WTC11 (cell line): ENCODE measurements around the gene HS2ST1. TPM values are rescaled to one million over a fixed set of nuclear protein-coding genes. Genes with fewer than 3 reads are reported as not detected.

Experiments
- ATAC-seq: fragments of 200-7000 bp; cut with Tn5 transposase; 2 replicates; pipeline ENCODE4 v1.10.0; 2021; ENCODE audit warnings: mild to moderate bottlenecking, moderate library complexity
- CTCF ChIA-PET: fragments of 300-600 bp; sonication (Branson Sonifier 250); formaldehyde crosslinking; loops from one replicate; lab custom pipeline; 2021; ENCODE audit warnings: antibody characterized with exemption; lab: Charles Lee
- POLR2A ChIA-PET: fragments of 350-600 bp; sonication (Branson Sonifier 250); formaldehyde crosslinking; loops from one replicate; lab custom pipeline; 2021; ENCODE audit warnings: antibody characterized with exemption; lab: Charles Lee
- DNase-seq: peaks from one replicate; pipeline ENCODE4 v3.0.0; 2021; ENCODE audit warnings: low spot score
- H3K27ac Mint-ChIP-seq: 2 replicates; pipeline ENCODE4 v1.8.0; 2021; ENCODE audit warnings: mixed read lengths
- H3K27me3 Mint-ChIP-seq: 2 replicates; pipeline ENCODE4 v1.8.0; 2021; ENCODE audit warnings: low read depth, mild to moderate bottlenecking, moderate library complexity, mixed read lengths
- H3K36me3 Mint-ChIP-seq: 2 replicates; pipeline ENCODE4 v1.8.0; 2021; ENCODE audit warnings: mixed read lengths
- H3K4me1 Mint-ChIP-seq: 2 replicates; pipeline ENCODE4 v1.8.0; 2022; ENCODE audit warnings: mixed read lengths
- H3K4me3 Mint-ChIP-seq: 2 replicates; pipeline ENCODE4 v1.8.0; 2021; ENCODE audit warnings: mild to moderate bottlenecking, moderate library complexity, mixed read lengths
- H3K9me3 Mint-ChIP-seq: 2 replicates; pipeline ENCODE4 v1.8.0; 2021; ENCODE audit warnings: mixed read lengths
- ATF1 ChIP-seq: sonication (generic); formaldehyde crosslinking; IDR thresholded peaks from 2 replicates; pipeline ENCODE4 v1.8.1; 2023; ENCODE audit warnings: mild to moderate bottlenecking, moderate library complexity, missing genetic modification reagents
- ATF3 ChIP-seq: sonication (generic); formaldehyde crosslinking; conservative IDR thresholded peaks from 2 replicates; pipeline ENCODE4 v1.8.1; 2022; ENCODE audit warnings: mild to moderate bottlenecking, missing genetic modification reagents
- E2F5 ChIP-seq: sonication (generic); formaldehyde crosslinking; IDR thresholded peaks from 2 replicates; pipeline ENCODE4 v1.8.1; 2022; ENCODE audit warnings: mild to moderate bottlenecking, moderate library complexity, missing genetic modification reagents
- ERG ChIP-seq: fragments of 250-450 bp; sonication (Bioruptor Pico); IDR thresholded peaks from 2 replicates; pipeline ENCODE4 v1.8.0; 2021; ENCODE audit warnings: mild to moderate bottlenecking
- ETV6 ChIP-seq: sonication (generic); formaldehyde crosslinking; IDR thresholded peaks from 2 replicates; pipeline ENCODE4 v1.8.1; 2022; ENCODE audit warnings: mild to moderate bottlenecking, missing genetic modification reagents
- FOXK1 ChIP-seq: sonication (generic); formaldehyde crosslinking; IDR thresholded peaks from 2 replicates; pipeline ENCODE4 v1.8.0; 2022; ENCODE audit warnings: mild to moderate bottlenecking, moderate library complexity, missing genetic modification reagents
- GABPB1 ChIP-seq: sonication (generic); formaldehyde crosslinking; IDR thresholded peaks from 2 replicates; pipeline ENCODE4 v1.8.1; 2023; ENCODE audit warnings: mild to moderate bottlenecking, missing genetic modification reagents
- HMGXB4 ChIP-seq: sonication (generic); formaldehyde crosslinking; IDR thresholded peaks from 2 replicates; pipeline ENCODE4 v1.8.1; 2023; ENCODE audit warnings: mild to moderate bottlenecking, moderate library complexity, missing genetic modification reagents
- KAT7 ChIP-seq: sonication (generic); formaldehyde crosslinking; IDR thresholded peaks from 2 replicates; pipeline ENCODE4 v1.8.1; 2023; ENCODE audit warnings: missing genetic modification reagents, mild to moderate bottlenecking, borderline replicate concordance
- NR1H2 ChIP-seq: sonication (generic); formaldehyde crosslinking; IDR thresholded peaks from 2 replicates; pipeline ENCODE4 v1.9.0; 2021; ENCODE audit warnings: mild to moderate bottlenecking, moderate library complexity, missing genetic modification reagents
- OVOL2 ChIP-seq: fragments of 250-450 bp; sonication (Bioruptor Pico); IDR thresholded peaks from 2 replicates; pipeline ENCODE4 v1.9.0; 2021; ENCODE audit warnings: mild to moderate bottlenecking, borderline replicate concordance
- PREB ChIP-seq: sonication (generic); formaldehyde crosslinking; IDR thresholded peaks from 2 replicates; pipeline ENCODE4 v1.8.1; 2022; ENCODE audit warnings: mild to moderate bottlenecking, missing genetic modification reagents, moderate library complexity, borderline replicate concordance
- RELA ChIP-seq: sonication (generic); formaldehyde crosslinking; IDR thresholded peaks from 2 replicates; pipeline ENCODE4 v1.8.1; 2022; ENCODE audit warnings: missing genetic modification reagents, mild to moderate bottlenecking, borderline replicate concordance
- RORB ChIP-seq: fragments of 250-450 bp; sonication (Bioruptor Pico); IDR thresholded peaks from 2 replicates; pipeline ENCODE4 v1.9.0; 2021; ENCODE audit warnings: mild to moderate bottlenecking
- SMAD3 ChIP-seq: sonication (generic); formaldehyde crosslinking; IDR thresholded peaks from 2 replicates; pipeline ENCODE4 v1.8.0; 2022; ENCODE audit warnings: missing genetic modification reagents, mild to moderate bottlenecking, borderline replicate concordance
- SMAD4 ChIP-seq: sonication (generic); formaldehyde crosslinking; IDR thresholded peaks from 2 replicates; pipeline ENCODE4 v1.8.0; 2022; ENCODE audit warnings: mild to moderate bottlenecking, missing genetic modification reagents
- SP1 ChIP-seq: sonication (generic); formaldehyde crosslinking; conservative IDR thresholded peaks from 2 replicates; pipeline ENCODE4 v1.8.1; 2022; ENCODE audit warnings: missing genetic modification reagents
- TEAD4 ChIP-seq: sonication (generic); formaldehyde crosslinking; IDR thresholded peaks from 2 replicates; pipeline ENCODE4 v1.8.0; 2022; ENCODE audit warnings: mild to moderate bottlenecking, missing genetic modification reagents
- USF1 ChIP-seq: sonication (generic); formaldehyde crosslinking; IDR thresholded peaks from 2 replicates; pipeline ENCODE4 v1.8.0; 2022; ENCODE audit warnings: mild to moderate bottlenecking, missing genetic modification reagents
- ZBTB21 ChIP-seq: sonication (generic); formaldehyde crosslinking; IDR thresholded peaks from 2 replicates; pipeline ENCODE4 v1.8.1; 2023; ENCODE audit warnings: mild to moderate bottlenecking, missing genetic modification reagents, borderline replicate concordance
- ZNF121 ChIP-seq: sonication (generic); formaldehyde crosslinking; IDR thresholded peaks from 2 replicates; pipeline ENCODE4 v1.8.0; 2023; ENCODE audit warnings: missing genetic modification reagents
- ZNF232 ChIP-seq: sonication (generic); formaldehyde crosslinking; IDR thresholded peaks from 2 replicates; pipeline ENCODE4 v1.8.0; 2022; ENCODE audit warnings: mild to moderate bottlenecking, missing genetic modification reagents
- ZNF263 ChIP-seq: sonication (generic); formaldehyde crosslinking; IDR thresholded peaks from 2 replicates; pipeline ENCODE4 v1.8.1; 2022; ENCODE audit warnings: low read depth, mild to moderate bottlenecking, moderate library complexity, missing genetic modification reagents
- ZNF281 ChIP-seq: sonication (generic); formaldehyde crosslinking; IDR thresholded peaks from 2 replicates; pipeline ENCODE4 v1.8.0; 2023; ENCODE audit warnings: mild to moderate bottlenecking, missing genetic modification reagents
- ZNF317 ChIP-seq: sonication (generic); formaldehyde crosslinking; IDR thresholded peaks from 2 replicates; pipeline ENCODE4 v1.8.1; 2023; ENCODE audit warnings: low read depth, mild to moderate bottlenecking, moderate library complexity, missing genetic modification reagents, borderline replicate concordance
- ZNF416 ChIP-seq: fragments of 250-450 bp; sonication (Bioruptor Pico); IDR thresholded peaks from 2 replicates; pipeline ENCODE4 v1.9.0; 2021; ENCODE audit warnings: mild to moderate bottlenecking, inconsistent platforms
- ZNF671 ChIP-seq: fragments of 250-450 bp; sonication (Bioruptor Pico); IDR thresholded peaks from 2 replicates; pipeline ENCODE4 v1.8.0; 2021; ENCODE audit warnings: mild to moderate bottlenecking
- total RNA-seq: library from RNA; stranded (reverse); gene quantifications from 3 replicates; pipeline ENCODE4 v1.2.3, GENCODE V29; 2021

Gene HS2ST1
- total RNA-seq, 1 experiment from 2014 or later, result 24.7 TPM

- TF ChIP-seq SP1 (CRISPR knock-in tag), result peak; percentile 55
- TF ChIP-seq TEAD4 (CRISPR knock-in tag), result peak; percentile 37; the same call in 1 of the 2 replicates
- no peak for TF ChIP-seq ZNF671 (CRISPR knock-in tag)
- no peak for TF ChIP-seq ETV6
- no peak for TF ChIP-seq ZNF263 (CRISPR knock-in tag)
Measured at GRCh38 chr1:86913896-86914600, 387 bp upstream of the HS2ST1 start, which contains the start of gene SELENOF (continued).

GRCh38 chr1:86914998-86915736, 732 bp downstream of the HS2ST1 start:
- Mint-ChIP-seq H3K36me3 (peaks cover 12% of the 10 kb centered on the region), H3K9me3 (no peaks in the 10 kb centered on the region), H3K4me1 (peaks cover 32% of the 10 kb centered on the region), H3K27me3 (no peaks in the 10 kb centered on the region), H3K4me3 (no peak overlapping the region), H3K27ac (no peak overlapping the region)
- ATAC-seq (peak; percentile 18), DNase-seq (peak; percentile 60)
- ChIA-PET CTCF (interaction anchor here (0.6 to 2.3 kb wide), 7 partner anchors 18 to 210 kb away, joined by 3 to 10 read pairs (median 6); partner anchors contain the start of gene SH3GLB1), POLR2A (interaction anchor here (0.5 to 2.9 kb wide), 8 partner anchors 17 to 1175 kb away, joined by 3 to 30 read pairs (median 3); no protein-coding TSS in a partner anchor)
- TF ChIP-seq ZNF263 (CRISPR knock-in tag), result peak; percentile 92
- TF ChIP-seq HMGXB4 (CRISPR knock-in tag), result no peak
- TF ChIP-seq ZNF416 (CRISPR knock-in tag), result no peak
- TF ChIP-seq NR1H2 (CRISPR knock-in tag), result no peak
- TF ChIP-seq ZNF281 (CRISPR knock-in tag), result no peak
- TF ChIP-seq ERG (CRISPR knock-in tag), result no peak
- TF ChIP-seq ATF1 (CRISPR knock-in tag), result no peak
- 0 out of 2 replicates have a peak, but pooled peaks have one; percentile 62 for TF ChIP-seq KAT7
- no peak for TF ChIP-seq OVOL2
- TF ChIP-seq ATF3 (CRISPR knock-in tag), result no peak
- peak; percentile 14; the same call in 1 of the 2 replicates for TF ChIP-seq PREB (CRISPR knock-in tag)
- no peak for TF ChIP-seq ZNF317 (CRISPR knock-in tag)
- TF ChIP-seq ZNF121 (CRISPR knock-in tag), result no peak
- no peak for TF ChIP-seq ZNF232
- TF ChIP-seq RORB (CRISPR knock-in tag), result no peak
- TF ChIP-seq USF1 (CRISPR knock-in tag), result peak; percentile 37; the same call in 1 of the 2 replicates
- TF ChIP-seq ZBTB21 (CRISPR knock-in tag), result no peak
- TF ChIP-seq SMAD3 (CRISPR knock-in tag), result 0 out of 2 replicates have a peak, but pooled peaks have one; percentile 41
- TF ChIP-seq RELA (CRISPR knock-in tag), result no peak
- TF ChIP-seq SMAD4 (CRISPR knock-in tag), result no peak
- no peak for TF ChIP-seq FOXK1 (CRISPR knock-in tag)
- no peak for TF ChIP-seq GABPB1 (CRISPR knock-in tag)
- 0 out of 2 replicates have a peak, but pooled peaks have one; percentile 21 for TF ChIP-seq E2F5 (CRISPR knock-in tag)
